RPMI8226 (cell line): Measurements from ENCODE around the gene ZNF746.
"Not testable (repeated sequence)": the region's sequence is repeated elsewhere in the genome, so short reads cannot be mapped to it uniquely, and the experiment has no call there.

Experiments
- DNase-seq: peaks from one replicate; pipeline ENCODE4 v3.0.0-alpha.2; 2015

Gene ZNF746

DNA sequence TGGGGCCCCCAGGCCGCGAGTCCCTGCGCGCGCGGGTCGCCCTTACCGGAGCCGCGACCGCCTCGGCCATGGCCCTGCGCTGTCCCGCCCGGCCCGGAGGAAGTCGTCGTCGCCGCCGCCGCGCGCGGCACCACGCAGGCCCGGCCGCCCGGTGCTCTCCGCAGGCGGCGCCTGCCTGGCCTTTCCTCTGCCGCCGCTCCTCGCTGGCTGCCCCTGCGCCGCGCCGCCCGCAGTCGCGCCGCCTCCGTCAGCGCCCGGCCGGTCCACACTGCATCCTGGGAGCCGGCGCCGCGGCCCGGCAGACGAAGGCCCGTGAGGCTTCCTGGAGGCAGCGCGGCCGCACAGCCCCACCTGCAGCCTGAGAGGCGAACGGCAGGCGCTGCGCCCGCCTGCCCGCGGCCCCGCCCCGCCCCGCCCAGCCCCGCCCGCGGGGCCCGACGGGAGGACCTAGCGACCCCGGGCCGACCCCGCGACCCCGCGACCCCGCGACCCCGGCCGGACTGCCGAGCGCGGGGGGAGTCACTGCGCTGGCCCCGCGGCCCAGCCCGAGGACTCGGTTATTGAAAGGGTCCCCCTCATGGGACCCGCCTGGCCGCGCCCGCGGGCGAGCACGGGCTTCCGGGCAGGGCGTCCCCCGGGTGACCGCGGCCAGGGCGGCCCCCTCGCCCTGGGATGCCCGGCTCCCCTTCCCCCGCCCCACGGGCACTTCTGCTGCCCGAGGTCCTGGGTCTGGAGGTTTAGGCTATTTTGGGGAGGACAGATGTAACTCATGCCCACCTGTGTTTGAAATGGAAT lies at the start of gene ZNF746:
ZNF746 (minus strand) TSS at position 343 of the 795 bp plus-strand sequence; CDS start at position 70, 273 bp downstream.
- DNase-seq: peak; percentile 92

GRCh38 chr7:149547126-149547525 lies 49.5 kb upstream of the ZNF746 start:
- no peak for DNase-seq

GRCh38 chr7:149546331-149546730 lies 48.7 kb upstream of the ZNF746 start:
- DNase-seq: no peak

DNA sequence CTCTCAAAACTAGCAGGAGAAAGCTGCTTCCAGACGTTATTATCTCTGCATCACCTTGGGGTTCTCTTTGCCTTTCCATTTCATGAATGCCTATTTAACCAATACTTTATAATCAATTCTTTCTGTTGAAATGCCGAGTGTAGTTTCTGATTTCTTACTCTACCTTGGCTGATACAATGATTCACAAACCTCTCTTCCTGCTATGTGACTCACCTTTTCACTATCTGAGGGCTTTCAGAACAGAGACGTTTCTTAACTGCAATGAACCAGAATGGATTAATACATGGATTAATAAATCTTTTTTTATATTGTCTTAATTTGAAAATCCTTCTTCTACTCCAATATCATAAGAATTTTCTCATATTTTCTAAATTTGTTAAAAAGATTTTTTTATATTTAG lies 46.4 kb upstream of the ZNF746 start:
- DNase-seq: no peak

GRCh38 chr7:149532654-149533053 lies 35.0 kb upstream of the ZNF746 start:
- no peak for DNase-seq

- no peak for DNase-seq
Measured at GRCh38 chr7:149529136-149529718, 31.6 kb upstream of the ZNF746 start.

- DNase-seq: no peak
Measured at GRCh38 chr7:149527414-149527813, 29.8 kb upstream of the ZNF746 start.

GRCh38 chr7:149525280-149525679 lies 27.7 kb upstream of the ZNF746 start:
- DNase-seq: no peak

DNA sequence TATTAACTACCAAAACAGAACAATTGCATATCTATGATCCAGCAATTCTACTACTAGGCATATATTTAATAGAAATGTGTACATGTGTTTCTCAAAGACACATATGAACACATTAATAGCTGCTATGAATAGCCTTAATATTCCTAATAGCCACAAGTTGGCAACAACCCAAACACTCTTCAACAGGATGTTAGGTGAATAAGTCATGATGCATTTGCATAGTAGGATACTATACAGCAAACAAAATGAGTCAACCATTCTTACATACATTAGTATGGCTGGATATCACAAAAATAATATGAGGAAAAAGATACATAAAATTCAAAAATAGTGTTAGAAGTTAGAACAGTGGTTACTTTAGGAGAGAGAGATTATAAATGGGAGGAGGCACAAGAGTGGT lies 26.8 kb upstream of the ZNF746 start:
- no peak for DNase-seq

DNA sequence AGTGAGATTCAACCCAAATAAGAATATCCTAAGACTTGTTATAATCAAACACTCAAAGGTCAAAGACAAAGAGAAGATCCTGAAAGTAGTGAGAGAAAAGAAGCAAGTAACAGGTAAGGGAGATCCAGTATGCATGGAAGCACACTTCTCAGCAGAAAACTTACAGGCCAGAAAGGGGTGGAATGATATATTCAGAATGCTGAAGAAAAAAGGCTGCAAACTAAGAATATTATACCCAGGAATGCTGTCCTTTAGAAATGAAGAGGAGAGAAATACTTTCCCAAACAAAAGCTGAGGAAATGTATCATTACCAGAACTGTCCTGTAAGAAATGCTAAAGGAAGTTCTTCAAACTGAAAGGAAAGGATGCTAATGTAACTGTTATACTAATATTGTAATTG lies 12.6 kb upstream of the ZNF746 start:
- no peak for DNase-seq

GRCh38 chr7:149509774-149510173 lies 12.2 kb upstream of the ZNF746 start:
- DNase-seq: no peak

GRCh38 chr7:149505551-149505950 lies 7.9 kb upstream of the ZNF746 start:
- no peak for DNase-seq

DNA sequence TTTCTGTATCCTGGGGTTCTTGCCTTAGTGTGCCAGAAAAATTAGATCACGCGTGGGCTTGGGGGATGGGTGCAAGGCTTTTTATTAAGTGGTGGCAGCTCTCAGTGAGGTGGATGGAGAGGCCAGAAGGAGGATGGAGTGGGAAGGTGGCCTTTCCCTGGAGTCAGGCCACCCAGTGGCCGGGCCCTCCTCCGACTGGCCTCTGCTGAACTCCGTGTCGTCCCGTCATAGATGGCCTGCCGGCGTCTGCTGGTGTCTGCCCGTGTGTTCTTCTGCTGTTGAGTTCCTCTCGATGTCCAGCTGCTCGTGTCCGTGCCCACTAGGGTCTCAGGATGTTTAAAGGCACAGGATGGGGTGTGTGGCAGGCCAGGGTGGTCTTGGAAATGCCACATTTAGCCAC lies 4.0 kb upstream of the ZNF746 start:
- DNase-seq: no peak

DNA sequence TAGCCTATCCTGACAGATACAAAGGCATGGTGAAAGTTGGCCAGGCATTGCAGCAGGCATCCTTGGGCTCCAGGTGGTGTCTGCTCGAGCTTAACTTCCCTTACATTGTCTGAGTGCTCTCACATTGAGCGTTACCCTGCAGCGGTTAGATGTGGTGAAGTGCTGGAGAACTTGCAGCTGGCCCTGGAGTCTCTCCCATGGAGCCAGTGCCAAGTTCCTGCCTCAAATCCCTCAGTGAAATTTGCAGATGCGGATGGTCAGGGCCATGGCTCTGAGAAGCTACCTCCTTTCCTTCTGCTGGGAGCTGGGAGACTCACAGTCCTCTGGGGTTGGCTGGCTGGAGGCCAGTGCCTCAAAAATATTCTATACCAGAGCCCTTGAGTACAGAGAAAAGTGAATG lies 3.3 kb upstream of the ZNF746 start:
- DNase-seq: peak; percentile 19

- no peak for DNase-seq
Measured at GRCh38 chr7:149500201-149500600, 2.6 kb upstream of the ZNF746 start.

GRCh38 chr7:149498811-149499210 lies 1.2 kb upstream of the ZNF746 start:
- no peak for DNase-seq

GRCh38 chr7:149496642-149497391 lies 792 bp downstream of the ZNF746 start:
- DNase-seq: peak; percentile 60

DNA sequence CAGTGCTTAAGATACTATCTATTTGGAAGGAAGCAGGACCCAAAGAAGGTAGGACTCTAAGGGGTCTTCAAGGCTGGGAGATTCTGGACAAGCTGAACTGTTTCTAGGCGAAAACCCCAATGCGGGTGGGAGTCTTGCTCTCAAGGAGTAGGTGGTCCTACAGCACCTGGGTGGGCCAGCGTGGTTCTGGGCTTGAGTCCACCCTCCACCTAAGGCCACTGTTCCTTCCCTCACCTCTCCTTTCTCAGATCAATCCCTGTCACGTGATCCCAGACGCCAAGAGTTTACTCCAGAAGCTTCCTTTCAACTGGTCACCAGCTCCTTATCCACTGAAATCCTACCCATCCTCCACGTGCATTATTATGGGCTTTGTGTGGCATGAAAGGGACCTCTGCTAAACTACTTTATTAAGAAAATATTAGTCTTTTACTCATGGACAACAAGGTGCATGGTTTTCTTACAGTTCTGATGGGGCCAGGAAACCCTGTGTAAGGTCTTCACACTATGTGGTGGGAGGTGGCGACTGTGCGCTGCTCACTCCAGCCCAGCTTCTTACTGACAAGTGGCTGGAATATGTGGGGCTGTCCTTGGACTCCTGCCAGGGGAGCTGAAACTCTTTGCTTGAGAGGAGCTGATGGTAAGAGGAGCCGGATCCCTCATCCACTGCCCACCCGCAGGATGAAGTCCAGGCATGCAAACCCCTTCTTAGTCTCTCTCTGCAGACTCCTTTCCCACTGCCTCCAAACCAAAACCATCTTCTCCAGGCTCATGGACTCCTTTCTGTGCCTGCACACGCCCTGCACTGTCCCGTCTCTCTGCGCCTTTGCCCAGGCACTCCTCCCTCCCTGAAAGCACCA lies 1.6 kb downstream of the ZNF746 start:
- DNase-seq: peak; percentile 35

GRCh38 chr7:149494738-149495368 lies 2.8 kb downstream of the ZNF746 start:
- DNase-seq: peak; percentile 26

GRCh38 chr7:149493975-149494374 lies 3.6 kb downstream of the ZNF746 start:
- not testable (repeated sequence) for DNase-seq

GRCh38 chr7:149493366-149493765 lies 4.2 kb downstream of the ZNF746 start:
- DNase-seq: no peak

- DNase-seq: no peak
Measured at GRCh38 chr7:149490083-149490760, 7.4 kb downstream of the ZNF746 start.
